Thyroid gland (tissue), 4 donors: ENCODE data around the gene ZBP1. TPM values are rescaled to one million over a fixed set of nuclear protein-coding genes. Genes with fewer than 3 reads are reported as not detected.

ENCODE experiments used
- DNase-seq, 2 donors: peaks; one replicate each; pipeline ENCODE4 v3.0.0-alpha.2; 2019
- H3K27ac ChIP-seq, 3 donors: fragments of 200-600 bp; sonication (generic); 1 replicate in 2 of 3; 2 replicates in 1 of 3; pipeline ENCODE4 v1.5.1; 2016 to 2019; ENCODE audit warnings: mild to moderate bottlenecking in 1 of 3, moderate library complexity in 1 of 3
- H3K27me3 ChIP-seq: fragments of 200-600 bp; sonication (generic); one replicate; pipeline ENCODE4 v1.5.1; 2019
- H3K36me3 ChIP-seq, 2 donors: fragments of 200-600 bp; sonication (generic); one replicate each; pipeline ENCODE4 v1.5.1; 2016 to 2019
- H3K4me1 ChIP-seq, 2 donors: fragments of 200-600 bp; sonication (generic); one replicate each; pipeline ENCODE4 v1.5.1; 2017 to 2019
- H3K4me3 ChIP-seq, 3 donors: fragments of 200-600 bp; sonication (generic); replicated peaks in 1 of 3; 1 replicate in 2 of 3; 2 replicates in 1 of 3; pipeline ENCODE4 v1.5.1; 2016; ENCODE audit warnings: mild to moderate bottlenecking in 1 of 3
- H3K9me3 ChIP-seq: fragments of 200-600 bp; sonication (generic); one replicate; pipeline ENCODE4 v1.5.1; 2017
- CTCF ChIP-seq, 6 experiments: fragments of 200-600 bp in 3 of 6; fragments of 450-650 bp in 3 of 6; sonication (generic) in 3 of 6; IDR thresholded peaks; one replicate each; pipeline ENCODE4 v1.5.1; 2016 to 2019; ENCODE audit warnings: antibody characterized with exemption in 6 of 6, mild to moderate bottlenecking in 2 of 6, inconsistent platforms in 1 of 6, moderate library complexity in 1 of 6
- POLR2A ChIP-seq, 2 donors: fragments of 450-650 bp; IDR thresholded peaks; one replicate each; pipeline ENCODE4 v1.6.1; 2017; ENCODE audit warnings: antibody characterized with exemption in 2 of 2, mild to moderate bottlenecking in 2 of 2, moderate library complexity in 1 of 2
- WGBS, 2 donors: methylation state at CpG; one replicate each; pipeline ENCODE4 v1.1.5; 2017; 5-methylcytosine and 5-hydroxymethylcytosine counted together
- intact Hi-C: fragments of 100-400 bp; cut with DNase I; formaldehyde crosslinking; loops from one replicate; pipeline ENCODE4 v1.15.1; 2023
- total RNA-seq, 4 donors: library from RNA; depleted of rRNA; stranded (reverse); fragments of >200 nt; gene quantifications; one replicate each; pipeline ENCODE4 v1.2.3, GENCODE V29; 2016

The ZBP1 gene
- total RNA-seq, 4 donors from 2014 or later: 0.33 to 1.5 (median 0.34) TPM; not detected in 1

DNA sequence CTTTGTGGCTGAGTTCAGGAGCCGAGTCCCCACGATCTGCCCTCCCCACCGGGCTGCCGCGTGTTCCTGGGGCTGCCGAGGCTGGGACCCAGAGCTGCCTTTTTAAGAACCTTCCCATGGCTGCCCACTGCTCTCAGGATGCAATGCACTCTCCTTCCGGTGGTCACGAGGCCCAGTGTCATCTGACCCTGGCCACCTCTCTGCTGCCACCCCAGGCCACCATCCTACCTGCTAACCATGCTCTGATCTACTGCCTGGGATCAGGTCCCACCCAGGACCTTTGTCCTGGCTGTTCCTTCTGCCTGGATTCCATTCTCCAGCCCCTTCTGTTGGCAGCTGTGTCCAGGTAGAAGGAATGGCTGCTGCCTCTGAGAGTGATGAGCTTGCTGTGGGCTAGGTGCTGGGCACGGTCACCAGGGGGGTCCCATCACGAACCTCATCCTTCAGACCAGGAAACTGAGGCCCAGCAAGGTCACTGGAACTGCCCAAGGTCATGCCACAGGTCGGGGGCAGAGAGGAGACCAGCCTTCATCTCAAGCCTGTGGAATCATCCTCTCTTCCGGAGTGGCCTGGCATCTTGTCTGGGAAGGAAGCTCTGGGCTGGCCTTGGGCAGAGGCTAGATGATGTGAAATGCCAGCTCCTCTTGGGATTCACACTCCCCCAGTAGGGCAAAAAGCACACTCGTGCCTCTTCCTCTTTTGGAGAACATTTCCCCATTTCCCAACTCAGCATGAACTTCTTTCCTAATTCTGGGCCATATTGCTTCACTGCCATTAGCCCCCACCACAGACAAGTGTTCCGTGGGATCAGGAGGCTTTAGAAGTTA lies 38.8 kb downstream of the ZBP1 start:
- TF ChIP-seq POLR2A (IDR thresholded peaks at IDR 0.05) (no peak), CTCF (IDR thresholded peaks at IDR 0.05) (no peak)
- Histone ChIP-seq H3K4me1 (peaks cover 11 to 32% of the 10 kb centered on the region in 2 donors), H3K9me3 (no peaks in the 10 kb centered on the region), H3K27me3 (no peaks in the 10 kb centered on the region), H3K27ac (peak overlapping the region in 2 of 3 donors; percentile 55 to 72), H3K4me3 (no peak overlapping the region), H3K36me3 (no peaks in the 10 kb centered on the region)
- 87 to 88% methylated on average over 10 to 12 of the region's 14 CpGs for WGBS, 2 donors
- no peak for DNase-seq
- intact Hi-C loops: no loop called here

DNA sequence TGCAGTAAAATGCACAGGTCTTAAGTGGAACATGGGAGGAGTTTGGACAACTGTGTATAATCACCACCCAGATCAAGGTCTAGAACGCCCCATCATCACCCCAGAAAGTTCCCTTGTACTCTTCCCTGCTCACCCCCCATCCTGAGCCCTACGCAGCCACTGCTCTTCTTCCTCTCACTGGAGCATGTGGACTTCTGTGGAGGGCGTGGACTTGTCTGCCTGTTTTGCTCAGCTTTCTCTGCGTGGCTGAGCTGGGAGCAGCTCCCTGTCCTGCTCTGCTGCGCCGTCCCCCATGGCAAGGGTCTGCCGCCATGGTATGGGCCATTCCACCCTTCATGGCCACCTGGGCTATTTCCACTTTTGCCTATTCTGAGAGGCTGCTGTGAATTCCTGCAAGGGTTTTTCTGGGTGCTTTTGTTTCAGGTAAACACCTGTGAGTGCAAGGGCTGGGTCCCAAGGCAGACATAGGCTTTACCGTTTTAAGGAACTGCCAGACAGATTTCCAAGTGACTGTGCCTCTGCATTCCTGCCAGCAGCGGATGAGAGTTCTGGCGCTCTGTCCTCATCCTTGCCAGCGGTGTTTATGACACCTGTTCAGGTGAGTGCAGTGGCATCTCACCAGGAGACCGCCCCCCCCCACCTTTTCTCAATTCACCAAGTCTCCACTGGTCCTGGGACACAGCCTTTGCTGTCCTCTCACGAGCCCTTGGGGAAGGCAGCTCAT lies 39.6 kb downstream of the ZBP1 start:
- Histone ChIP-seq H3K27ac (no peak overlapping the region), H3K27me3 (no peaks in the 10 kb centered on the region), H3K9me3 (no peaks in the 10 kb centered on the region), H3K36me3 (no peaks in the 10 kb centered on the region), H3K4me1 (peaks cover 11 to 24% of the 10 kb centered on the region in 2 donors), H3K4me3 (no peak overlapping the region)
- intact Hi-C loops: no loop called here
- TF ChIP-seq POLR2A (IDR thresholded peaks at IDR 0.05) (no peak), CTCF (IDR thresholded peaks at IDR 0.05) (no peak)
- WGBS, 2 donors: 91 to 93% methylated on average over 13 of the region's 13 CpGs
- no peak for DNase-seq

DNA sequence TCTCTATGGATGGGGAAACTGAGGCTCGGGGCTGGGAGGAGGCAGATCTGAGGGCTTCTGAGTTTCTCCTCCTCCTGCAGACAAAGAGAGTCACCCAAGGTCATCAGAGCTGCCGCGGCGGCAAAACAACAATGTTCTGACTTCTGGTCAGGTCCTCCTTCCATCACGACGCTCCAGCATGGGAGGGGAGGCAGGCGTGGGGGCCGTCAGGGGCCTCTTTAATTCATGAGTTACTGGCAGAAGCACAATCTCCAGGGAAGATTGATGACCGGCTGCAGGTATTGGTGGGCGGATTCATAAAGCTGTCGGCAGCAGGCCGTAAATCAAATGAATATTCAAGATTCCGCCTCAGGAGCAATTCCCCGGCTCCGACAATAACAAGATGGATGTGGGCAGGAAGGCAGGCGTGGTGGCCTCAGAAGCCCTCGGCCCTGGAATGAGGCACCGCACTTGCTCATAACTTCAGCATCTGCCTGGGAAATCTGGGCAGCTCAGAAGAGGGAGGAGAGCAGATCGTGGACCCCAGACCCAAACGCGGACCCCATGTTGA lies 40.3 kb downstream of the ZBP1 start:
- 70 to 75% methylated on average over 18 to 21 of the region's 21 CpGs for WGBS, 2 donors
- Histone ChIP-seq H3K27me3 (no peaks in the 10 kb centered on the region), H3K36me3 (no peaks in the 10 kb centered on the region), H3K9me3 (no peaks in the 10 kb centered on the region), H3K4me1 (peaks cover 11 to 24% of the 10 kb centered on the region in 2 donors), H3K4me3 (no peak overlapping the region), H3K27ac (no peak overlapping the region)
- no peak for TF ChIP-seq CTCF (IDR thresholded peaks at IDR 0.05)
- TF ChIP-seq POLR2A (IDR thresholded peaks at IDR 0.05): no peak
- no peak for DNase-seq
- intact Hi-C loops: no loop called here

DNA sequence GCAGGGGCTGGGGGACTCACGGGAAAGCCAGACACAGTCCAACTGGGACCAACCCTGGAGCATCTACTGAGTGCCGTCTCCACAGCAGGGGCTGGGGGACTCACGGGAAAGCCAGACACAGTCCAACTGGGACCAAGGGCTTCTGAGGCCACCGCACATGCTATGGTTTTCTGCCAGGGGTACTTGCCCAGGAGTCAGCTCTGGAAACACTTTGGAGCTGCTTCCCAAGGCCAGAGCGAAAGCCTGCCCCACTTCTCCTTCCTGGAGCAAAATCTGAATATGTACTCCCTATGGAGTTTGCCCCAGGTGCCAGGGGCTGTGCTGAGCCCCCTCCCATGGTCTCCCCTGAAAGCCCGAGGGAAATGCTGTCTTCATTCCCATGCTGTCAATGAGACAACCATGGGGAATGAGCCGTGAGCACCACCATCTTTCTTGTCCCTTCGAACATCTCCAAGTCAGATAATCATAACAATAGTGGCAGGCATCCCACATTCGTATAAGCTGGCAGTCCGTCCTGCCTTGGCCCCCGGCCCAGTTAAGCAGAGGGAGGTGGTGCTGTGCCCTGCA lies 40.8 kb downstream of the ZBP1 start:
- intact Hi-C loops: no loop called here
- TF ChIP-seq POLR2A (IDR thresholded peaks at IDR 0.05): no peak
- no peak for TF ChIP-seq CTCF (IDR thresholded peaks at IDR 0.05)
- DNase-seq: no peak
- 57 to 60% methylated on average over 5 to 11 of the region's 11 CpGs for WGBS, 2 donors
- Histone ChIP-seq H3K27me3 (no peaks in the 10 kb centered on the region), H3K36me3 (no peaks in the 10 kb centered on the region), H3K27ac (no peak overlapping the region), H3K4me1 (peaks cover 11 to 24% of the 10 kb centered on the region in 2 donors), H3K4me3 (no peak overlapping the region), H3K9me3 (no peaks in the 10 kb centered on the region)
